GM18505 (cell line): ENCODE results near the gene PLA2G10.
"Not testable (repeated sequence)": the region's sequence is repeated elsewhere in the genome, so short reads cannot be mapped to it uniquely, and the experiment has no call there.

ENCODE experiments used
- ATAC-seq: cut with Tn5 transposase; IDR thresholded peaks from one replicate; pipeline ENCODE4 v1.9.1; 2021; ENCODE audit not compliant: unreplicated experiment
- POLR2A ChIP-seq: IDR thresholded peaks from 4 replicates; pipeline ENCODE4 v1.6.1; 2011; ENCODE audit warnings: borderline replicate concordance; ENCODE audit not compliant: insufficient read depth, insufficient read length; ENCODE audit errors: extremely low read depth

Gene PLA2G10

DNA sequence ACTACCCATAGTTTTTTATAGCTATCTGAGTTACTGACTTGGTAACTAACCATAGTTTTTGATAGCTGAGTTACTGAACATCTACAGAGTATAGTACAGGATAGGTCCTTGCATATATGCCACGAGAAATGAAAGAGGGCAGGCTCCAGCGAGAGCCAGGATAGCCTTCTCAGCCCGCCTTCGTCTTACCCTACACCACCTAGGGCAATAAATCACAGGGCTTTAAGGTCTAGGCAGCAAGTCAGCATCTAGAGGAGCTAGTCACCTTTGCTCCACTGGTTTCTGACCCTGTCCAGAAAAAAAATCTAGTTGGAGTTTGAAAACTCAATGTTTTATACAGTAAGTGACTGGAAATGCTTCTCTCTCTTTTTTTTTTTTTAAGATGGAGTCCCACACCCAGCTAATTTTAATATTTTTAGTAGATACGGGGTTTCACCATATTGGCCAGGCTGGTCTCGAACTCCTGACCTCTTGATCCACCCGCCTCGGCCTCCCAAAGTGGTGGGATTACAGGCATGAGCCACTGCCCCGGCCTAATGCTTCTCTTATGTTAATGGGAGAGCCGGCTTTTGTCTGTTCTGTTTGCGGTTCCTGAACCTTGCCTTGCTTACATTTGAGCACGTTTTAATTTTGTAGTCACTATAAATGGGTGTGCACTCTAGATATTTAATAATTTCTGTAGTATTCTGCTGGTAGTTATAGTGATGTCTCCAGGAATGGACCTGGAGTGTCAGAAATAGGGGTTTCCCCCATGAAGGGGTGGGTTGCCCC lies 58.5 kb downstream of the PLA2G10 start:
- TF ChIP-seq POLR2A: no peak
- no peak for ATAC-seq

- TF ChIP-seq POLR2A: no peak
- ATAC-seq: no peak
Observed at GRCh38 chr16:14634389-14634725, 59.8 kb downstream of the PLA2G10 start.

- peak; percentile 68 for ATAC-seq
- TF ChIP-seq POLR2A: peak; percentile 99
Observed at GRCh38 chr16:14632693-14633569, 61.2 kb downstream of the PLA2G10 start, which contains the start of gene BFAR. Gene BFAR, plus strand, starts transcription at chr16:14632951. Its CDS starts 11,396 bp downstream, at chr16:14644347.

DNA sequence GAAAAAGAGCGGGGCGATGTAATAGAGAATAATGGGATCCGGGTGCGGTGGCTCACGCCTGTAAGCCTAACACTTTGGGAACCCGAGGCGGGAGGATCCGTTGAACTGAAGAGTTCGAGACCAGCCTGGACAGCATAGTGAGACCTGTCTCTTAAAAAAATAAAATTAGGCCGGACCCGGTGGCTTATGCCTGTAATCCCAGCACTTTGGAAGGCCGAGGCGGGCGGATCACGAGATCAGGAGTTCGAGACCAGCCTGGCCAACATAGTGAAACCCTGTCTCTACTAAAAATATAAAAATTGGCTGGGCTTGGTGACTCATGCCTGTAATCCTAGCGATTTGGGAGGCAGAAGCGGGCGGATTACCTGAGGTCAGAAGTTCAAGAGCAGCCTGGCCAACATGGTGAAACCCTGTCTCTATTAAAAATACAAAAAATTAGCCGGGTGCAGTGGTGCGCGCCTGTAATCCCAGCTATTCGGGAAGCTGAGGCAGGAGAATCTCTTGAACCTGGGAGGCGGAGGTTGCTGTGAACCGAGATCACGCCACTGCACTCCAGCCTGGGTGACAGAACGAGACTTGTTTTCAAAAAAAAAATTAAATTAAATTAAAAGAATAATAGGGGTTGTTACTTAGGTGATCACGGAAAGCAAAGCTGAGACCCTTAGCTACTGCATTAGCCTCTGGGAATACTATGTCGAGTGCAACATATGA lies 63.3 kb downstream of the PLA2G10 start:
- not testable (repeated sequence) for ATAC-seq

DNA sequence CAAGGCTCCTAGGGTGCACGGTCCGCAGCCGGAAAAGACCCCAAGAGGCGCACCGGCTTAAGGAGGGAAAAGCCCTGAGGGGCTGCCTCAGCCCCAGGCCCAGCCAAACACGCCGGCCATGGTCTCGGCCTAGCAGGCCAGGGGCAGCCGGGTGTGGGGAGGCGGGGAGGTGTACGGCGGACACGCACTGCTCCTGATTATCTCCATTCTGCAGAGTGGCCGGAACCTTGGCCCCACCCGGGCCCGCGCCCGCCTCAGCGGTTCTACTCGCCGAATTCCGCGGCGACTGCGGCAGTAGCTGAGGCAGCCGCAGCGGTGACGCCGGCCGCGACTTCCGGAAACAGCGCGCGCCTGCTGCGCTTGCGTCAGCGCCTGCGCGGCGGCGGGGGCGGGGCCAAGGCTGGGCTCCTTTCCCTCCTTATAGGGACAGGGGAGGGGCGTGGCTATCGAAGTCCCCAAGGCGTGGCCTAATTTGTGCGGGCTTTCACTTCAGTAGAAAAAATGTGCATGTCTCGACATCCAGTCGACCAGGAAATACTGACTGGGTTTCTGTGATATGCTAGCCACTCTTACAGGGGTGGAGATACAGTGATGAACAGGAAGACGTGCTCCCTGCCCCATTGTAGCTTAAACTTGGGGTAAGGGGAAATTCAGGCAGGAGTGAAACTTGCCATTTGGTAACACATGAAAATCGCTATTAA lies 64.0 kb downstream of the PLA2G10 start, which contains the start of gene PARN:
TSS of gene PARN (minus strand) at position 342 of the 701 bp plus-strand sequence. CDS start at position 207, 135 bp downstream.
- peak; percentile 98 for TF ChIP-seq POLR2A

GRCh38 chr16:14629612-14629918 lies 64.5 kb downstream of the PLA2G10 start:
- no peak for TF ChIP-seq POLR2A
- no peak for ATAC-seq

More for the DNA sequence above, 64.0 kb downstream of the PLA2G10 start, which contains the start of gene PARN:
- peak; percentile 53 for ATAC-seq

DNA sequence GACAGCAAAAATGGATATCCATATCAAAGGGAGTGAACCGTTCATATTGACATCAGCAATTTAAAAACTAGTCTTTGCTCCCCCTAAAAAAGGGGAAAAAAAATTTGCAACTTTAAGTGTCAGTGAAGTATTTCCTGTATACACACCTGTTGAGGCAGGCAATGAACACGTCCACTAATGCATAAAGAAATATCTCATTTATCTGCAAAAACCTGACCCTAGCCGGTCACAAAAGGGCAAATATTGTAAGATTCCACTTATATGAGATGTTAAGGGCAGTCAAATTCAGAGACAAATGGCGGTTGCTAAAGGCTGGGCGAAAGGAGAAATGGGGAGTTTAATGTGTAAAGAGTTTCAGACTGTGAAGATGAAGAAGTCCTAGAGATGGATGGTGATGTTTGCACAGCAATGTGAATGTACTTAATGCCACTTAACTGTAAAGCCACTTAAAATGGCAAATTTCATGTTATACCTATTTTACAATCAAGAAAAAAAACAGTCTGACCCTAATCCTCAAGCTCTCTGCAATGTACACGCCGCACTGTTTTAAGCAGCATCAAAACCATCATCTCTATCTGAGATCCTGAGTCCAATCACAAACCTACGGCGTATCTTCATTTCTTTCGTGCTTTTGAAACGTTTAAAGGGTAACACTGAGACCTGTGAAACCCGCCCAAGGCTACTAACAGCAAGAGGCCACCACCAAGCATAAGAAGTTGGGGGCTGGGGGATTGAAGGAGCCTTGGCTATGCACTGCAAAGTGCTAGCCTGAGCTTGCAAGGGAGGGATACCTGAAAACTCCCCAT lies 65.1 kb downstream of the PLA2G10 start:
- no peak for TF ChIP-seq POLR2A
- ATAC-seq: no peak

DNA sequence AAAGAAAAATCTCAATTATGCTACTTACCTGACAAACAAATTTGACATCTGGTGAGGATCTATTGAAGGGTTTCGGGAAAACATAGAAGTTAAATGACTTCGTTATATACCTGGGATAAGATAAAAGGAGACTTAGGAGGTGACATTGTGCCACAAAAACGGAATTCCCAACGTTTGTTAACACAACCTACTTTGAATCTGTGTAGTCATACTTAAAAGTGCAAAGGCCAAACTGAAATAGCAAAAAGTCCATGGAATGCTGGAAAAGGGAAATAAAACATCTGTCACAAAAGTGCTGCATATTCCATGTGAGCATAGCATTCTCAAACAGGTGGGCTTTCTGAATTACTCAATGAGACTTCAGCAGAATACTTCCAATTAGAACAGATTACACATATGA lies 67.0 kb downstream of the PLA2G10 start:
- TF ChIP-seq POLR2A: no peak

More for the DNA sequence above, 67.0 kb downstream of the PLA2G10 start:
- no peak for ATAC-seq
